GM19455 (cell line): ENCODE data around the gene ICA1L.
"Not testable (repeated sequence)": the region's sequence is repeated elsewhere in the genome, so short reads cannot be mapped to it uniquely, and the experiment has no call there.

Source experiments
- ATAC-seq: cut with Tn5 transposase; IDR thresholded peaks from one replicate; pipeline ENCODE4 v1.9.1; 2021; ENCODE audit not compliant: unreplicated experiment

The ICA1L gene

GRCh38 chr2:202871300-202872141 is at the start of gene ICA1L:
ICA1L (minus strand) TSS chr2:202871766; CDS start chr2:202829009, 42,757 bp downstream.
- ATAC-seq: peak; percentile 68

GRCh38 chr2:202918860-202919259 is 47.3 kb upstream of the ICA1L start:
- no peak for ATAC-seq

GRCh38 chr2:202912342-202913201 is 41.0 kb upstream of the ICA1L start:
- peak; percentile 60 for ATAC-seq

- peak; percentile 79 for ATAC-seq
These were observed 40.2 kb upstream of the ICA1L start, which contains the start of the genes CARF and WDR12 for GRCh38 chr2:202911512-202912341. CARF (plus strand) TSS chr2:202912275; CDS start chr2:202941903, 29,628 bp downstream. WDR12 (minus strand) TSS chr2:202911673; CDS start chr2:202911476, 197 bp downstream.

GRCh38 chr2:202911203-202911511 is 39.6 kb upstream of the ICA1L start:
- peak; percentile 7 for ATAC-seq

GRCh38 chr2:202910698-202911097 is 39.1 kb upstream of the ICA1L start:
- no peak for ATAC-seq

GRCh38 chr2:202910250-202910649 is 38.7 kb upstream of the ICA1L start:
- not testable (repeated sequence) for ATAC-seq

GRCh38 chr2:202909394-202910192 is 38.0 kb upstream of the ICA1L start:
- ATAC-seq: no peak

GRCh38 chr2:202908186-202908585 is 36.6 kb upstream of the ICA1L start:
- no peak for ATAC-seq

- not testable (repeated sequence) for ATAC-seq
These were observed 33.9 kb upstream of the ICA1L start for GRCh38 chr2:202905507-202905906.

- ATAC-seq: no peak
These were observed 13.6 kb upstream of the ICA1L start for GRCh38 chr2:202885190-202885589.

- no peak for ATAC-seq
These were observed 12.6 kb upstream of the ICA1L start for GRCh38 chr2:202883987-202884675.

- no peak for ATAC-seq
These were observed 10.0 kb upstream of the ICA1L start for GRCh38 chr2:202881570-202881969.

- no peak for ATAC-seq
These were observed 6.1 kb upstream of the ICA1L start for GRCh38 chr2:202877699-202878098.

GRCh38 chr2:202870431-202871299 is 901 bp downstream of the ICA1L start:
- ATAC-seq: peak; percentile 80

- ATAC-seq: no peak
These were observed 9.6 kb downstream of the ICA1L start for GRCh38 chr2:202861987-202862386.

GRCh38 chr2:202858601-202859000 is 13.0 kb downstream of the ICA1L start:
- ATAC-seq: no peak

GRCh38 chr2:202849343-202849742 is 22.2 kb downstream of the ICA1L start:
- not testable (repeated sequence) for ATAC-seq
